Peyer's patch (tissue), 4 donors: ENCODE results near the gene ZBTB3. TPM values are rescaled to one million over a fixed set of nuclear protein-coding genes. Genes with fewer than 3 reads are reported as not detected.
"Not testable (repeated sequence)": the region's sequence is repeated elsewhere in the genome, so short reads cannot be mapped to it uniquely, and the experiment has no call there.

ENCODE experiments used
- DNase-seq, 3 donors: peaks; one replicate each; pipeline ENCODE4 v3.0.0-alpha.2; 2017 to 2019
- H3K27ac ChIP-seq, 4 donors: fragments of 200-600 bp; sonication (generic); one replicate each; pipeline ENCODE4 v1.5.1; 2016 to 2019
- H3K27me3 ChIP-seq, 2 donors: fragments of 200-600 bp; sonication (generic); one replicate each; pipeline ENCODE4 v1.5.1; 2019
- H3K36me3 ChIP-seq, 3 donors: fragments of 200-600 bp; sonication (generic); one replicate each; pipeline ENCODE4 v1.5.1; 2016 to 2019
- H3K4me1 ChIP-seq, 4 donors: fragments of 200-600 bp; sonication (generic); one replicate each; pipeline ENCODE4 v1.5.1; 2016 to 2019
- H3K4me3 ChIP-seq, 4 donors: fragments of 200-600 bp; sonication (generic); 1 replicate in 3 of 4; 2 replicates in 1 of 4; pipeline ENCODE4 v1.5.1; 2016 to 2019; ENCODE audit warnings: mild to moderate bottlenecking in 1 of 4
- H3K9me3 ChIP-seq, 4 donors: fragments of 200-600 bp; sonication (generic); one replicate each; pipeline ENCODE4 v1.5.1; 2016 to 2019; ENCODE audit warnings: mild to moderate bottlenecking in 1 of 4
- CTCF ChIP-seq, 6 experiments: fragments of 450-650 bp in 4 of 6; fragments of 200-600 bp in 2 of 6; sonication (generic) in 1 of 6; IDR thresholded peaks; one replicate each; pipeline ENCODE4 v1.5.1; 2017 to 2019; ENCODE audit warnings: antibody characterized with exemption in 6 of 6, mild to moderate bottlenecking in 3 of 6, moderate library complexity in 1 of 6
- POLR2A ChIP-seq, 2 donors: fragments of 450-650 bp; IDR thresholded peaks; one replicate each; pipeline ENCODE4 v1.5.1; 2017; ENCODE audit warnings: antibody characterized with exemption in 2 of 2, mild to moderate bottlenecking in 2 of 2, moderate library complexity in 2 of 2
- small RNA-seq, 2 donors: library from RNA; depleted of rRNA; stranded (forward); fragments of <200 nt; gene quantifications; one replicate each; pipeline ENCODE3, GENCODE V24; 2016
- total RNA-seq, 4 donors: library from RNA; depleted of rRNA; stranded (reverse); fragments of >200 nt; gene quantifications; one replicate each; pipeline ENCODE4 v1.1.0, GENCODE V29; 2016

Gene ZBTB3
- total RNA-seq, 4 donors from 2014 or later: 5.0 to 22.0 (median 9.2) TPM

- TF ChIP-seq POLR2A (IDR thresholded peaks at IDR 0.05) (no peak), CTCF (IDR thresholded peaks at IDR 0.05) (no peak)
- Histone ChIP-seq H3K27me3 (no peaks in the 10 kb centered on the region), H3K4me3 (peak overlapping the region; percentile 63 to 87 (median 79)), H3K36me3 (peaks cover 0 to 7% (median 0%) of the 10 kb centered on the region in 3 donors), H3K9me3 (no peaks in the 10 kb centered on the region), H3K4me1 (peaks cover 0 to 35% (median 12%) of the 10 kb centered on the region in 4 donors), H3K27ac (peak overlapping the region; percentile 67 to 78 (median 73))
- DNase-seq: no peak
These were observed 48.5 kb downstream of the ZBTB3 start for GRCh38 chr11:62705413-62705812.

DNA sequence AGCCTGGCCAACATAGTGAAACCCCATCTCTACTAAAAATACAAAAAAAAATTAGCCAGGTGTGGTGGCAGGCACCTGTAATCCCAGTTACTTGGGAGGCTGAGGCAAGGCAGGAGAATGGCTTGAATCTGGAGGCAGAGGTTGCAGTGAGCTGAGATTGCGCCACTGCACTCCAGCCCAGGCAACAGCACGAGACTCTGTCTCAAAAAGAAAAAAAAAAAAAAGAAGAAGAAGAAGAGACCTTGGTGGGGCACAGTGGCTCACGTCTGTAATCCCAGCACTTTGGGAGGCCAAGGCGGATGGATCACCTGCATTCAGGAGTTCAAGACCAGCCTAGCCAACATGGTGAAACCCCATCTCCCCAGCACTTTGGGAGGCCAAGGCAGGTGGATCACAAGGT lies 50.0 kb downstream of the ZBTB3 start:
- H3K27ac ChIP-seq, H3K9me3 ChIP-seq, H3K36me3 ChIP-seq, H3K4me3 ChIP-seq, DNase-seq, H3K27me3 ChIP-seq: not testable (repeated sequence)
- peaks cover 0 to 26% (median 12%) of the 10 kb centered on the region in 4 donors for H3K4me1 ChIP-seq

DNA sequence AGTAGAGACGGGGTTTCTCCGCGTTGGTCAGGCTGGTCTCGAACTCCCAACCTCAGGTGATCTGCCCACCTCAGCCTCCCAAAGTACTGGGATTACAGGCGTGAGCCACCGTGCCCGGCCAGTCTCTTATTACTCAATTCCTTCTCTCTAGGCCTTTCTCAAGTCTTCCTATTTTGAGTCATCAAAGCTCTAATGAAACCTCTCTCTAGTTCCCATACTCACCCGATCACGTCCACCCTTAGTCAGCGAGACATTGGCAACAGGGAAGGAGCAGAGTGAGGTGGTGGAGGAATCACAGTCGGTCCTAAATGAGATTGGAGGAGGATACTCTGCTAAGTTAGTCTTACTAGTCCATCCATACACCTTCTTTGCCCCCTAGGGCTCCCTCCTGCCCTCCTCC lies 51.7 kb downstream of the ZBTB3 start:
- Histone ChIP-seq H3K36me3 (peaks cover 0 to 7% (median 0%) of the 10 kb centered on the region in 3 donors), H3K9me3 (no peaks in the 10 kb centered on the region), H3K4me1 (peaks cover 0 to 17% (median 11%) of the 10 kb centered on the region in 4 donors), H3K4me3 (no peak overlapping the region), H3K27me3 (no peaks in the 10 kb centered on the region), H3K27ac (no peak overlapping the region)
- no peak for TF ChIP-seq CTCF (IDR thresholded peaks at IDR 0.05)
- TF ChIP-seq POLR2A (IDR thresholded peaks at IDR 0.05): no peak
- DNase-seq: no peak

Small RNA genes within 50 kb of the gene (small RNA-seq; reads per million reads assigned to genes)
- gene MIR6514: 0 to 0.19 reads per million in 2 donors

Other genes with a start within 250 kb of the ZBTB3 start
- 1,000 to 10,000 TPM in 1 of 4 donors, 100 to 1,000 TPM in 3; 571 to 1,016 (median 697) TPM for gene AHNAK, start 207.4 kb downstream of the ZBTB3 start, total RNA-seq
- gene EEF1G, start 180.3 kb downstream of the ZBTB3 start, total RNA-seq: 1,000 to 10,000 TPM in 1 of 4 donors, 100 to 1,000 TPM in 3; 781 to 1,253 (median 958) TPM
- 10 to 100 TPM in 3 of 4 donors, 1 to 10 TPM in 1; 5.0 to 29.4 (median 17.5) TPM for gene TUT1, start 162.6 kb downstream of the ZBTB3 start, total RNA-seq
- 10 to 100 TPM; 47.9 to 74.7 (median 58.9) TPM for gene MTA2, start 152.3 kb downstream of the ZBTB3 start, total RNA-seq
- gene EML3, start 141.4 kb downstream of the ZBTB3 start, total RNA-seq: 100 to 1,000 TPM in 1 of 4 donors, 10 to 100 TPM in 3; 41.3 to 128 (median 59.8) TPM
- gene ROM1, start 140.9 kb downstream of the ZBTB3 start, total RNA-seq: 1 to 10 TPM in 3 of 4 donors, not detected in 1; 1.9 to 3.9 (median 1.9) TPM
- gene B3GAT3, start 132.2 kb downstream of the ZBTB3 start, total RNA-seq: 10 to 100 TPM; 26.6 to 88.3 (median 38.0) TPM
- 100 to 1,000 TPM; 131 to 146 (median 140) TPM for gene GANAB, start 107.5 kb downstream of the ZBTB3 start, total RNA-seq
- gene INTS5, start 100.9 kb downstream of the ZBTB3 start, total RNA-seq: 10 to 100 TPM; 14.9 to 21.3 (median 19.5) TPM
- 10 to 100 TPM; 29.2 to 97.4 (median 41.1) TPM for gene C11orf98, start 89.0 kb downstream of the ZBTB3 start, total RNA-seq
- gene CSKMT, start 88.8 kb downstream of the ZBTB3 start, total RNA-seq: 10 to 100 TPM in 1 of 4 donors, 1 to 10 TPM in 2, not detected in 1; 9.1 to 13.5 (median 9.2) TPM
- 10 to 100 TPM; 11.1 to 23.9 (median 12.7) TPM for gene UQCC3, start 82.5 kb downstream of the ZBTB3 start, total RNA-seq
- 10 to 100 TPM in 3 of 4 donors, 1 to 10 TPM in 1; 6.6 to 25.6 (median 11.9) TPM for gene LBHD1, start 81.9 kb downstream of the ZBTB3 start, total RNA-seq
- gene UBXN1, start 75.1 kb downstream of the ZBTB3 start, total RNA-seq: 100 to 1,000 TPM in 2 of 4 donors, 10 to 100 TPM in 2; 91.1 to 169 (median 100) TPM
- gene LRRN4CL, start 64.6 kb downstream of the ZBTB3 start, total RNA-seq: 10 to 100 TPM in 1 of 4 donors, 1 to 10 TPM in 3; 5.4 to 11.6 (median 8.8) TPM
- 10 to 100 TPM; 51.5 to 71.2 (median 61.3) TPM for gene BSCL2, start 46.7 kb downstream of the ZBTB3 start, total RNA-seq
- gene GNG3, start 46.5 kb downstream of the ZBTB3 start, total RNA-seq: not detected
- gene HNRNPUL2, start 26.7 kb downstream of the ZBTB3 start, total RNA-seq: 10 to 100 TPM; 38.7 to 68.8 (median 50.3) TPM
- 10 to 100 TPM; 16.5 to 30.5 (median 22.9) TPM for gene TTC9C, start 25.7 kb downstream of the ZBTB3 start, total RNA-seq
- 10 to 100 TPM; 12.4 to 33.8 (median 23.5) TPM for gene POLR2G, start 7.4 kb upstream of the ZBTB3 start, total RNA-seq
- 10 to 100 TPM; 15.6 to 29.6 (median 17.8) TPM for gene TAF6L, start 17.2 kb upstream of the ZBTB3 start, total RNA-seq
- gene TMEM179B, start 33.2 kb upstream of the ZBTB3 start, total RNA-seq: 100 to 1,000 TPM in 1 of 4 donors, 10 to 100 TPM in 3; 28.9 to 112 (median 83.6) TPM
- gene TMEM223, start 37.8 kb upstream of the ZBTB3 start, total RNA-seq: 10 to 100 TPM; 13.8 to 34.5 (median 19.8) TPM
- gene NXF1, start 51.3 kb upstream of the ZBTB3 start, total RNA-seq: 100 to 1,000 TPM in 2 of 4 donors, 10 to 100 TPM in 2; 45.2 to 120 (median 102) TPM
- 10 to 100 TPM; 27.1 to 56.1 (median 38.4) TPM for gene STX5, start 77.9 kb upstream of the ZBTB3 start, total RNA-seq
- not detected for gene TEX54, start 78.7 kb upstream of the ZBTB3 start, total RNA-seq
- 10 to 100 TPM; 17.7 to 78.4 (median 28.6) TPM for gene WDR74, start 85.4 kb upstream of the ZBTB3 start, total RNA-seq
- gene SLC3A2, start 126.7 kb upstream of the ZBTB3 start, total RNA-seq: 100 to 1,000 TPM in 3 of 4 donors, 10 to 100 TPM in 1; 64.4 to 253 (median 207) TPM
- under 1 TPM in 2 of 4 donors, not detected in 2; 0.54 to 0.76 TPM for gene CHRM1, start 167.2 kb upstream of the ZBTB3 start, total RNA-seq
- not detected for gene SLC22A6, start 230.8 kb upstream of the ZBTB3 start, total RNA-seq